GM21619 (cell line): ENCODE measurements around the gene KRTAP4-12.
"Not testable (repeated sequence)": the region's sequence is repeated elsewhere in the genome, so short reads cannot be mapped to it uniquely, and the experiment has no call there.

Experiments used
- ATAC-seq: cut with Tn5 transposase; IDR thresholded peaks from one replicate; pipeline ENCODE4 v1.9.1; 2021; ENCODE audit not compliant: unreplicated experiment

The KRTAP4-12 gene

GRCh38 chr17:41127371-41127770 is 3.4 kb upstream of the KRTAP4-12 start:
- no peak for ATAC-seq

GRCh38 chr17:41126412-41126811 is 2.4 kb upstream of the KRTAP4-12 start:
- ATAC-seq: no peak

GRCh38 chr17:41125064-41125463 is 1.1 kb upstream of the KRTAP4-12 start:
- no peak for ATAC-seq

- ATAC-seq: not testable (repeated sequence)
Measured at GRCh38 chr17:41123292-41123990, 541 bp downstream of the KRTAP4-12 start.

- ATAC-seq: no peak
Measured at GRCh38 chr17:41121742-41122141, 2.2 kb downstream of the KRTAP4-12 start.

- not testable (repeated sequence) for ATAC-seq
Measured at GRCh38 chr17:41119696-41120690, 4.0 kb downstream of the KRTAP4-12 start.

- no peak for ATAC-seq
Measured at GRCh38 chr17:41118721-41119120, 5.3 kb downstream of the KRTAP4-12 start.

GRCh38 chr17:41117846-41118386 is 6.1 kb downstream of the KRTAP4-12 start, which contains the start of gene KRTAP4-11:
TSS of gene KRTAP4-11 (minus strand) at chr17:41118373. CDS start at chr17:41118315, 58 bp downstream.
- ATAC-seq: not testable (repeated sequence)

GRCh38 chr17:41116297-41116696 is 7.7 kb downstream of the KRTAP4-12 start:
- ATAC-seq: no peak

GRCh38 chr17:41111151-41111885 is 12.7 kb downstream of the KRTAP4-12 start:
- no peak for ATAC-seq

- not testable (repeated sequence) for ATAC-seq
Measured at GRCh38 chr17:41108728-41109386, 15.1 kb downstream of the KRTAP4-12 start.

GRCh38 chr17:41107941-41108450 is 16.0 kb downstream of the KRTAP4-12 start:
- no peak for ATAC-seq

GRCh38 chr17:41105347-41105746 is 18.6 kb downstream of the KRTAP4-12 start, which contains the start of gene KRTAP4-9:
TSS of gene KRTAP4-9 (plus strand) at chr17:41105389. CDS start at chr17:41105389, 0 bp downstream.
- ATAC-seq: not testable (repeated sequence)

GRCh38 chr17:41104386-41105038 is 19.5 kb downstream of the KRTAP4-12 start:
- ATAC-seq: not testable (repeated sequence)

- no peak for ATAC-seq
Measured at GRCh38 chr17:41103896-41104295, 20.1 kb downstream of the KRTAP4-12 start.

- ATAC-seq: no peak
Measured at GRCh38 chr17:41101586-41102259, 22.3 kb downstream of the KRTAP4-12 start, which contains the start of gene KRTAP4-16. TSS of gene KRTAP4-16 (minus strand) at chr17:41102209. CDS start at chr17:41102209, 0 bp downstream.

GRCh38 chr17:41099682-41100480 is 24.1 kb downstream of the KRTAP4-12 start:
- not testable (repeated sequence) for ATAC-seq

- ATAC-seq: no peak
Measured at GRCh38 chr17:41098481-41098880, 25.5 kb downstream of the KRTAP4-12 start.
